GM10266 (cell line): ENCODE measurements around the gene SLC19A1.

Experiments used
- DNase-seq: peaks from one replicate; pipeline ENCODE4 v3.0.0; 2012; ENCODE audit errors: extremely low spot score
- CTCF ChIP-seq: IDR thresholded peaks from 2 replicates; pipeline ENCODE4 v1.5.1; 2012; ENCODE audit warnings: mild to moderate bottlenecking, low read depth; ENCODE audit not compliant: control insufficient read depth, insufficient read depth; ENCODE audit errors: missing control alignments

SLC19A1 gene

DNA sequence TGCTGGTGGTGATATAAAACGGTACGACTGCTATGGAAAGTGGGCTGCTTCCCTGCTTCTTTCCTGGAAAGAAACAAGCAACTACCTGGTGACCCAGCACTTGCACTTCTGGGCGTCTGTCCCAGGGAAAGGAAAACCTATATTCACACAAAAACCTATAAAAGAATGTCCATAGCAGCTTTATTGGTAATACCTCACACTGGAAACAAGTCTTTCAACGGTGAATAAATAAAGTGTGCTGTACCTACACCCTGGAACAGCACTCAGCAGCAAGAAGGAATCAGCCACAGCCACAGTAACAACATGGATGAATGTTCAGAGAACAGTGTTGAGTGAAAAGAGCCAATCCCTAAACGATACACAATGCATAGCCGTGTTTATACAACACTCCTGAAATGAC, 19.9 kb downstream of the SLC19A1 start:
- no peak for DNase-seq
- no peak for TF ChIP-seq CTCF

DNA sequence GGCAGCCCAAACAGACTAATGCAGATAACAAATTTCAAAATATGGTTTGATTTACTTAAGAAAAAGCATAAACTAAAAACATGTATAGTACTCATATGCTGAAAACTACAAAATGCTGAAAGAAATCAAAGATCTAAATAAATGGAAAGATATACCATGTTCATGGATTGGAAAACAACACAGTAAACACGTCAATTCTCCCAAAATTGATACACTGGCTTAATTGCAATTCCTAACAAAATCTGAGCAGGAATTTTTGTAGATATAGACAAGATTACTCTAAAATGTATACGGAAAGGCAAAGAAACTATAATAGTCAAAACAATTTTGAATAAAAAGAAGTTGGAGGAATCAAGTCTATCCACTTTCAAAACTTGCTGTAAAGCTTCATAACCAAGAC, 21.0 kb downstream of the SLC19A1 start:
- TF ChIP-seq CTCF: no peak
- no peak for DNase-seq

- DNase-seq: no peak
- TF ChIP-seq CTCF: no peak
Observed at GRCh38 chr21:45519182-45519581, 23.1 kb downstream of the SLC19A1 start.

- DNase-seq: no peak
- TF ChIP-seq CTCF: no peak
Observed at GRCh38 chr21:45518742-45519141, 23.5 kb downstream of the SLC19A1 start.

GRCh38 chr21:45517249-45518065, 24.8 kb downstream of the SLC19A1 start:
- DNase-seq: no peak
- no peak for TF ChIP-seq CTCF

- no peak for DNase-seq
- TF ChIP-seq CTCF: no peak
Observed at GRCh38 chr21:45516671-45517151, 25.5 kb downstream of the SLC19A1 start.

- TF ChIP-seq CTCF: no peak
- DNase-seq: no peak
Observed at GRCh38 chr21:45516071-45516670, 26.1 kb downstream of the SLC19A1 start.
